Suprapubic skin (tissue), 4 donors: ENCODE measurements around the gene SETBP1. TPM values are rescaled to one million over a fixed set of nuclear protein-coding genes. Genes with fewer than 3 reads are reported as not detected.

Experiments used
- DNase-seq, 2 donors: peaks; one replicate each; pipeline ENCODE4 v3.0.0-alpha.2; 2019; ENCODE audit warnings: low spot score in 2 of 2
- H3K27ac ChIP-seq: fragments of 200-600 bp; sonication (generic); one replicate; pipeline ENCODE4 v1.5.1; 2019
- H3K27me3 ChIP-seq: fragments of 200-600 bp; sonication (generic); one replicate; pipeline ENCODE4 v1.5.1; 2019
- H3K36me3 ChIP-seq: fragments of 200-600 bp; sonication (generic); one replicate; pipeline ENCODE4 v1.5.1; 2019
- H3K4me1 ChIP-seq: fragments of 200-600 bp; sonication (generic); one replicate; pipeline ENCODE4 v1.5.1; 2019
- H3K4me3 ChIP-seq: fragments of 200-600 bp; sonication (generic); one replicate; pipeline ENCODE4 v1.5.1; 2019; ENCODE audit warnings: mild to moderate bottlenecking
- H3K9me3 ChIP-seq: fragments of 200-600 bp; sonication (generic); one replicate; pipeline ENCODE4 v1.5.1; 2019
- CTCF ChIP-seq, 2 donors: fragments of 200-600 bp in 1 of 2; fragments of 450-650 bp in 1 of 2; sonication (generic) in 1 of 2; IDR thresholded peaks; one replicate each; pipeline ENCODE4 v1.5.1; 2016 to 2019; ENCODE audit warnings: antibody characterized with exemption in 2 of 2, mild to moderate bottlenecking in 1 of 2, moderate library complexity in 1 of 2
- EP300 ChIP-seq: sonication (generic); formaldehyde crosslinking; IDR thresholded peaks from one replicate; pipeline ENCODE4 v1.6.1; 2017; ENCODE audit warnings: antibody characterized with exemption
- POLR2A ChIP-seq, 2 donors: fragments of 450-650 bp; IDR thresholded peaks; one replicate each; pipeline ENCODE4 v1.6.1; 2017; ENCODE audit warnings: antibody characterized with exemption in 2 of 2, mild to moderate bottlenecking in 2 of 2, moderate library complexity in 2 of 2
- POLR2AphosphoS5 ChIP-seq, 3 donors: sonication (generic); formaldehyde crosslinking; IDR thresholded peaks; one replicate each; pipeline ENCODE4 v1.6.1; 2017; ENCODE audit warnings: antibody characterized with exemption in 3 of 3
- WGBS: methylation state at CpG from one replicate; pipeline ENCODE4 v1.1.5; 2018; 5-methylcytosine and 5-hydroxymethylcytosine counted together
- total RNA-seq, 4 donors: library from RNA; depleted of rRNA; stranded (reverse); fragments of >200 nt; gene quantifications; one replicate each; pipeline ENCODE4 v1.1.0, GENCODE V29; 2016

SETBP1 gene
- total RNA-seq, 4 donors from 2014 or later, result 13.1 to 25.6 (median 17.2) TPM

DNA sequence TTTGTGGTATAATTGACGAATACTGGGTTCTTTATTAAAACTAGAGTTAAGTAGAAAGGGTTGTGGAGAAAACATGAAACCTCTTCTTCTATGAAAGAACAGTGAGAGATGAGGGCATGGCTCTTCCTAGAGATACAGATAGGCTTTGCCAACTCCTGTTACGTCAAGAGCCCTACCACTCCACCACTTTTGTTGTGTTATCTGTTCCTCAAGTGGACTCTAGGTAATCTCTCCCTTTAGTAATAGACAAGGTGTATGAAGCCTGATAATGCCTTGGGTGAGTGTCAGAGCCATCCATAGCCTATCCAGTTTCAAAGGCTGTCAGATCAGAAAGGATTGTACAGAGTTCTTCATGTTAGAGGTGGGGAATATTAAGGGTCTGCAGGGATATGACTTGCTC is 176.4 kb downstream of the SETBP1 start:
- no peak for DNase-seq
- 96% methylated on average over 2 of the region's 2 CpGs for WGBS
- TF ChIP-seq EP300 (no peak), POLR2AphosphoS5 (IDR thresholded peaks at IDR 0.05) (no peak), POLR2A (IDR thresholded peaks at IDR 0.05) (no peak), CTCF (IDR thresholded peaks at IDR 0.05) (no peak)

DNA sequence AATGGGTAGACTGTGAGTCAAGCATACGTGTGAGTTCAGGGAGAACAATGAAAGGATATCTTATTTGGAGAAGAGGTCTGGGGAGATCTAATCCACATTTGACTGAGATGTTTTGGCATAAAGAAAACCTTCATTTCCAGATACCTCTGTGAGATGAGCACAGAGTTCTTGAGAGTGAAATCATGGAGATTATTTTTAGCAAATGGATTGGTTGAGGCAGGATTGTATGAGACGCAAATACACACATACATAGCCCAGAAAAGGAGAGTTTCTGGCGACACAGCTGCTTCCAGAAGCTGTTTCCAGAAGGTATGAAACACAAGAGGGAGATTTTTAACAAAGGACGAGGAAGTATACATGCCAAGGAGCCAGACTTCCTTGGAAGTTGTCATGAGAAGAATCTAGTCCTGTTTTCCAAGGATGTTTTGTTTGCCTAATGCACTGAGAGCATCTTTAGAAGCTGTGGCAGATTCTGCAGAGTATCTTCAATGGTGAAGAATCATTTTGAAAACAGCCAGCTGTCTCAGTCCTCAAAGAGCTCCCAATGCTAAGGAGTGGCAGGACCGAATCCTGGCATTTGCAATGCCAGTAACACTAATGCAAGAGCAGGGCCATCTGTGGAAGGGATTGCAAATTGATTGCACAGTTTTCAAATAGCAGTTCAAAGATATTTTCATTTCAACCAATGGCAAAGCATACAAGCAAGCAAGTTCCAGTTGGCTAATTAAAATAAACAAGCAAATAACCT is 177.2 kb downstream of the SETBP1 start:
- Histone ChIP-seq H3K4me1 (peaks cover 21% of the 10 kb centered on the region), H3K27ac (no peak overlapping the region), H3K9me3 (no peaks in the 10 kb centered on the region), H3K4me3 (no peak overlapping the region), H3K36me3 (no peaks in the 10 kb centered on the region), H3K27me3 (no peaks in the 10 kb centered on the region)
- no peak for DNase-seq
- TF ChIP-seq EP300 (no peak), POLR2A (IDR thresholded peaks at IDR 0.05) (no peak), POLR2AphosphoS5 (IDR thresholded peaks at IDR 0.05) (no peak), CTCF (IDR thresholded peaks at IDR 0.05) (no peak)
- WGBS, result 85% methylated on average over 5 of the region's 5 CpGs

More for the DNA sequence above, 176.4 kb downstream of the SETBP1 start:
- Histone ChIP-seq H3K36me3 (no peaks in the 10 kb centered on the region), H3K9me3 (no peaks in the 10 kb centered on the region), H3K4me3 (no peak overlapping the region), H3K27ac (no peak overlapping the region), H3K27me3 (no peaks in the 10 kb centered on the region), H3K4me1 (peaks cover 18% of the 10 kb centered on the region)

DNA sequence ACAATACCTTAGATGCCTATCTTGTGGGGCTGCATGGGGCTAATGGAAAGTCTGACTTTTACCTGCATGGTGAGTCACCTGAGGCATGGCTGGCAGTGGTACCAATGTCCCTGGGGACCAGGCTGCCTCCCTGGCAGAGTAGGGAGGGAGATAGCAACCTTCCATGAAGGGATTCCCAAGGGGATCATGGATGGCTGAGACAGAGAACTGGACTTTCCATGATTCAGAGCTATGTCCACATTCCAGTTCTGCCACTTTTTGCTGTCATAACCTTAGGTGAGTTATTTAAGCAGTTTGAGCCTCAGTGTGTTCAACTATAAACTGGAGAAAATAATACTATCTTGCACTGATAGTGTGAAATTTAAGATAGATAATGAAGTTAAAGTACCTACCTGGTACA is 178.6 kb downstream of the SETBP1 start:
- H3K4me3 ChIP-seq, result no peak overlapping the region
- H3K36me3 ChIP-seq, result no peaks in the 10 kb centered on the region
- TF ChIP-seq POLR2AphosphoS5 (IDR thresholded peaks at IDR 0.05), result no peak
- TF ChIP-seq EP300, result no peak
- no peak for TF ChIP-seq CTCF (IDR thresholded peaks at IDR 0.05)
- TF ChIP-seq POLR2A (IDR thresholded peaks at IDR 0.05), result no peak
- H3K27me3 ChIP-seq, result no peaks in the 10 kb centered on the region
- no peaks in the 10 kb centered on the region for H3K9me3 ChIP-seq
- DNase-seq, result no peak
- peaks cover 21% of the 10 kb centered on the region for H3K4me1 ChIP-seq
- H3K27ac ChIP-seq, result no peak overlapping the region

- WGBS, result 38% methylated on average over 6 of the region's 6 CpGs
- no peaks in the 10 kb centered on the region for H3K9me3 ChIP-seq
- no peaks in the 10 kb centered on the region for H3K27me3 ChIP-seq
- no peak for DNase-seq
- no peaks in the 10 kb centered on the region for H3K36me3 ChIP-seq
- no peak overlapping the region for H3K4me3 ChIP-seq
- H3K27ac ChIP-seq, result no peak overlapping the region
- H3K4me1 ChIP-seq, result peaks cover 21% of the 10 kb centered on the region
- TF ChIP-seq POLR2A (IDR thresholded peaks at IDR 0.05) (no peak), POLR2AphosphoS5 (IDR thresholded peaks at IDR 0.05) (no peak), EP300 (no peak), CTCF (IDR thresholded peaks at IDR 0.05) (no peak)
These were observed 179.2 kb downstream of the SETBP1 start for GRCh38 chr18:44859751-44860439.

GRCh38 chr18:44862112-44862511 is 181.4 kb downstream of the SETBP1 start:
- no peak for DNase-seq
- no peaks in the 10 kb centered on the region for H3K36me3 ChIP-seq
- no peak overlapping the region for H3K4me3 ChIP-seq
- H3K9me3 ChIP-seq, result no peaks in the 10 kb centered on the region
- peaks cover 13% of the 10 kb centered on the region for H3K4me1 ChIP-seq
- H3K27me3 ChIP-seq, result no peaks in the 10 kb centered on the region
- no peak for TF ChIP-seq EP300
- no peak for TF ChIP-seq CTCF (IDR thresholded peaks at IDR 0.05)
- no peak for TF ChIP-seq POLR2A (IDR thresholded peaks at IDR 0.05)
- no peak for TF ChIP-seq POLR2AphosphoS5 (IDR thresholded peaks at IDR 0.05)
- no peak overlapping the region for H3K27ac ChIP-seq
- 91% methylated on average over 3 of the region's 3 CpGs for WGBS
